ENCODE measurements around the gene SIK3. TPM values are rescaled to one million over a fixed set of nuclear protein-coding genes. Genes with fewer than 3 reads are reported as not detected.

Gene SIK3
- total and polyA plus RNA-seq, 2 experiments from 2014 or later, result 6.1 to 33.9 TPM

- TF ChIP-seq ETS1 (IDR thresholded peaks at IDR 0.05), result no peak
- TF ChIP-seq JUNB (IDR thresholded peaks at IDR 0.05; ENCODE audit: unreplicated experiment), result no peak
- TF ChIP-seq ZNF331 (CRISPR knock-in tag; IDR thresholded peaks at IDR 0.05; ENCODE audit: low read depth), result no peak
- TF ChIP-seq NANOG (IDR thresholded peaks at IDR 0.05; ENCODE audit: borderline replicate concordance), result no peak
- TF ChIP-seq CTCF (conservative IDR thresholded peaks at IDR 0.05; ENCODE audit: low read depth in 2 of 2), result no peak
- TF ChIP-seq CREB1 (CRISPR knock-in tag; IDR thresholded peaks at IDR 0.05; ENCODE audit: low read depth), result no peak
- no peak for TF ChIP-seq ZNF114 (CRISPR knock-in tag; IDR thresholded peaks at IDR 0.05)
- no peak for TF ChIP-seq REST (IDR thresholded peaks at IDR 0.05; ENCODE audit: unreplicated experiment)
- TF ChIP-seq EZH2 (IDR thresholded peaks at IDR 0.05; ENCODE audit: low read depth, unreplicated experiment), result no peak
- TF ChIP-seq EZH2phosphoT487 (IDR thresholded peaks at IDR 0.05; ENCODE audit: unreplicated experiment), result no peak
- TF ChIP-seq POLR2AphosphoS5 (IDR thresholded peaks at IDR 0.05; ENCODE audit: low read depth), result no peak
- TF ChIP-seq STAT1 (IDR thresholded peaks at IDR 0.05; ENCODE audit: unreplicated experiment), result no peak
- TF ChIP-seq ZNF462 (CRISPR knock-in tag; IDR thresholded peaks at IDR 0.05), result no peak
- no peak overlapping the region for H3K4me2 ChIP-seq
- peaks cover 12% of the 10 kb centered on the region for H3K27me3 Mint-ChIP-seq (ENCODE audit: insufficient read depth, low read depth, poor library complexity)
These were observed 266.4 kb downstream of the SIK3 start for GRCh38 chr11:116831790-116832349.

More at GRCh38 chr11:116831790-116832349, 266.4 kb downstream of the SIK3 start:
- Histone ChIP-seq H3F3A (replicated peaks; ENCODE audit: low read depth) (0 out of 2 replicates have a peak, but pooled peaks cover 3% of the 10 kb centered on the region), H2AFZ (no peak overlapping the region), H3K4me3 (no peak overlapping the region), H3K79me2 (replicated peaks; ENCODE audit: insufficient read depth) (no peaks in the 10 kb centered on the region), H3K4me1 (ENCODE audit: insufficient read depth) (peaks cover 6% of the 10 kb centered on the region; the same call in 1 of the 2 replicates), H3K27ac (ENCODE audit: low read depth) (no peak overlapping the region), H4K20me1 (replicated peaks; ENCODE audit: insufficient read depth) (no peaks in the 10 kb centered on the region), H3K36me3 (ENCODE audit: insufficient read depth) (no peaks in the 10 kb centered on the region), H3K27me3 (ENCODE audit: insufficient read depth) (no peaks in the 10 kb centered on the region), H3K9me2 (ENCODE audit: insufficient read depth) (no peaks in the 10 kb centered on the region)
- Mint-ChIP-seq H3K4me1 (peaks cover 9% of the 10 kb centered on the region), H3K9me3 (no peaks in the 10 kb centered on the region), H3K36me3 (ENCODE audit: low read depth) (no peaks in the 10 kb centered on the region), H3K4me3 (no peak overlapping the region), H3K27ac (no peak overlapping the region)
- ATAC-seq (no peak), DNase-seq (ENCODE audit: low spot score) (no peak)

Measured in GM23338 (cell line).